ENCODE data around the gene MBP.

GRCh38 chr18:77052297-77052982, 80.1 kb downstream of the MBP start:
- TF ChIP-seq POLR2A (IDR thresholded peaks at IDR 0.05; ENCODE audit: low read depth, low read length) (no peak), POLR2AphosphoS5 (IDR thresholded peaks at IDR 0.05; ENCODE audit: low read depth, low read length) (no peak), TAF1 (IDR thresholded peaks at IDR 0.05; ENCODE audit: borderline replicate concordance, low read depth, low read length) (no peak)

Measured in GM12892 (cell line).